SU-DHL-6 (cell line): ENCODE data around the gene SDR42E1.

Source experiments
- CTCF ChIP-seq: fragments of 200-600 bp; sonication (generic); IDR thresholded peaks from one replicate; pipeline ENCODE4 v1.5.1; 2017; ENCODE audit warnings: antibody characterized with exemption, mild to moderate bottlenecking, low read length, moderate library complexity; ENCODE audit not compliant: insufficient read depth, poor library complexity, severe bottlenecking
- EZH2phosphoT487 ChIP-seq: fragments of 200-600 bp; sonication (generic), shearing (Covaris generic); conservative IDR thresholded peaks from 2 replicates; pipeline ENCODE4 v1.6.1; 2018; ENCODE audit warnings: mild to moderate bottlenecking, antibody characterized with exemption, low read length, moderate library complexity, mixed read lengths

GRCh38 chr16:82023206-82023605 is 11.9 kb upstream of the SDR42E1 start:
- TF ChIP-seq CTCF (no peak), EZH2phosphoT487 (no peak)
